TTC549 (cell line): ENCODE data around the gene TCF12.

ENCODE experiments used
- FAIRE-seq: peaks from 2 replicates; lab custom pipeline; 2012; peaks lifted over from hg19 to GRCh38; lab: Jason Lieb, UNC

Gene TCF12

GRCh38 chr15:57302640-57303257, 384.3 kb downstream of the TCF12 start:
- FAIRE-seq: no peak

GRCh38 chr15:57305009-57305408, 386.6 kb downstream of the TCF12 start:
- FAIRE-seq: no peak

- FAIRE-seq: no peak
Measured at GRCh38 chr15:57306161-57306943, 387.9 kb downstream of the TCF12 start.

- FAIRE-seq: no peak
Measured at GRCh38 chr15:57306944-57307411, 388.5 kb downstream of the TCF12 start.

GRCh38 chr15:57307527-57308169, 389.2 kb downstream of the TCF12 start:
- FAIRE-seq: no peak

GRCh38 chr15:57308170-57308545, 389.7 kb downstream of the TCF12 start:
- no peak for FAIRE-seq

GRCh38 chr15:57309856-57310760, 391.7 kb downstream of the TCF12 start:
- FAIRE-seq: no peak

GRCh38 chr15:57310876-57311275, 392.4 kb downstream of the TCF12 start:
- FAIRE-seq: no peak

GRCh38 chr15:57312006-57312317, 393.5 kb downstream of the TCF12 start:
- FAIRE-seq: no peak

GRCh38 chr15:57312318-57313133, 394.1 kb downstream of the TCF12 start:
- FAIRE-seq: no peak

GRCh38 chr15:57313134-57313483, 394.7 kb downstream of the TCF12 start:
- no peak for FAIRE-seq

GRCh38 chr15:57314221-57314620, 395.8 kb downstream of the TCF12 start:
- FAIRE-seq: no peak

GRCh38 chr15:57316451-57316850, 398.0 kb downstream of the TCF12 start:
- no peak for FAIRE-seq

GRCh38 chr15:57319226-57319918, 400.9 kb downstream of the TCF12 start:
- no peak for FAIRE-seq

- FAIRE-seq: no peak
Measured at GRCh38 chr15:57319919-57320560, 401.6 kb downstream of the TCF12 start.

GRCh38 chr15:57320631-57321220, 402.3 kb downstream of the TCF12 start:
- FAIRE-seq: no peak

- no peak for FAIRE-seq
Measured at GRCh38 chr15:57321485-57321884, 403.0 kb downstream of the TCF12 start.

GRCh38 chr15:57321973-57322601, 403.6 kb downstream of the TCF12 start:
- FAIRE-seq: no peak

GRCh38 chr15:57322602-57323250, 404.3 kb downstream of the TCF12 start:
- FAIRE-seq: no peak
